ENCODE data around the gene ENHO.

ENHO gene

GRCh38 chr9:34522971-34523797 is at the start of gene ENHO:
Gene ENHO (minus strand): TSS chr9:34522990. CDS start chr9:34521695, 1,295 bp downstream.
- FAIRE-seq (peak; percentile 45), DNase-seq (ENCODE audit: extremely low spot score, insufficient read length, low read depth) (peak; percentile 77)

- DNase-seq (ENCODE audit: extremely low spot score, insufficient read length, low read depth) (no peak), FAIRE-seq (no peak)
These were observed 49.3 kb upstream of the ENHO start for GRCh38 chr9:34572092-34572491.

- no peak for DNase-seq (ENCODE audit: extremely low spot score, insufficient read length, low read depth)
- FAIRE-seq, result no peak
These were observed 48.7 kb upstream of the ENHO start for GRCh38 chr9:34571481-34571810.

- no peak for FAIRE-seq
These were observed 48.2 kb upstream of the ENHO start for GRCh38 chr9:34570809-34571480.

GRCh38 chr9:34570376-34570775 is 47.6 kb upstream of the ENHO start:
- DNase-seq (ENCODE audit: extremely low spot score, insufficient read length, low read depth), result no peak
- FAIRE-seq, result no peak

More at GRCh38 chr9:34570809-34571480, 48.2 kb upstream of the ENHO start:
- DNase-seq (ENCODE audit: extremely low spot score, insufficient read length, low read depth), result no peak

- FAIRE-seq (no peak), DNase-seq (ENCODE audit: extremely low spot score, insufficient read length, low read depth) (no peak)
These were observed 46.0 kb upstream of the ENHO start for GRCh38 chr9:34568774-34569173.

GRCh38 chr9:34568133-34568532 is 45.3 kb upstream of the ENHO start:
- DNase-seq (ENCODE audit: extremely low spot score, insufficient read length, low read depth) (no peak), FAIRE-seq (no peak)

- FAIRE-seq, result no peak
- no peak for DNase-seq (ENCODE audit: extremely low spot score, insufficient read length, low read depth)
These were observed 44.2 kb upstream of the ENHO start for GRCh38 chr9:34566972-34567371.

GRCh38 chr9:34566322-34566721 is 43.5 kb upstream of the ENHO start:
- DNase-seq (ENCODE audit: extremely low spot score, insufficient read length, low read depth) (no peak), FAIRE-seq (no peak)

GRCh38 chr9:34565856-34566255 is 43.1 kb upstream of the ENHO start:
- no peak for FAIRE-seq
- no peak for DNase-seq (ENCODE audit: extremely low spot score, insufficient read length, low read depth)

GRCh38 chr9:34564617-34565016 is 41.8 kb upstream of the ENHO start:
- no peak for FAIRE-seq

GRCh38 chr9:34563262-34563661 is 40.5 kb upstream of the ENHO start:
- no peak for DNase-seq (ENCODE audit: extremely low spot score, insufficient read length, low read depth)
- no peak for FAIRE-seq

More at GRCh38 chr9:34564617-34565016, 41.8 kb upstream of the ENHO start:
- DNase-seq (ENCODE audit: extremely low spot score, insufficient read length, low read depth), result no peak

GRCh38 chr9:34562135-34562745 is 39.5 kb upstream of the ENHO start:
- DNase-seq (ENCODE audit: extremely low spot score, insufficient read length, low read depth) (no peak), FAIRE-seq (no peak)

GRCh38 chr9:34560599-34561214 is 37.9 kb upstream of the ENHO start:
- no peak for DNase-seq (ENCODE audit: extremely low spot score, insufficient read length, low read depth)
- FAIRE-seq, result no peak

- FAIRE-seq, result no peak
- DNase-seq (ENCODE audit: extremely low spot score, insufficient read length, low read depth), result no peak
These were observed 37.0 kb upstream of the ENHO start for GRCh38 chr9:34559624-34560455.

GRCh38 chr9:34558919-34559623 is 36.3 kb upstream of the ENHO start:
- DNase-seq (ENCODE audit: extremely low spot score, insufficient read length, low read depth) (no peak), FAIRE-seq (no peak)

GRCh38 chr9:34558364-34558763 is 35.6 kb upstream of the ENHO start:
- no peak for FAIRE-seq
- DNase-seq (ENCODE audit: extremely low spot score, insufficient read length, low read depth), result no peak

- no peak for FAIRE-seq
- no peak for DNase-seq (ENCODE audit: extremely low spot score, insufficient read length, low read depth)
These were observed 34.9 kb upstream of the ENHO start for GRCh38 chr9:34557426-34558321.

Measured in GM18507 (cell line).